Right lobe of liver (tissue), 6 donors: ENCODE results near the gene RABEP2. TPM values are rescaled to one million over a fixed set of nuclear protein-coding genes. Genes with fewer than 3 reads are reported as not detected.
"Not testable (repeated sequence)": the region's sequence is repeated elsewhere in the genome, so short reads cannot be mapped to it uniquely, and the experiment has no call there.

Source experiments
- ATAC-seq, 4 donors: fragments of 200-7000 bp; cut with Tn5 transposase; one replicate each; pipeline ENCODE4 v1.9.1; 2020; ENCODE audit warnings: mild to moderate bottlenecking in 4 of 4, moderate library complexity in 4 of 4
- DNase-seq, 3 donors: peaks; one replicate each; pipeline ENCODE4 v3.0.0-alpha.2; 2020
- H3K27ac ChIP-seq, 3 donors: fragments of 200-600 bp; one replicate each; pipeline ENCODE4 v1.8.0; 2022
- H3K27me3 ChIP-seq, 2 donors: fragments of 200-600 bp; one replicate each; pipeline ENCODE4 v1.8.0; 2022
- H3K36me3 ChIP-seq, 4 donors: fragments of 200-600 bp; sonication (generic) in 1 of 4; one replicate each; pipeline versions ENCODE4 v1.5.1 to v1.8.0; 2017 to 2022; ENCODE audit warnings: control low read depth in 1 of 4
- H3K4me1 ChIP-seq, 4 donors: fragments of 200-600 bp; sonication (generic) in 1 of 4; one replicate each; pipeline versions ENCODE4 v1.5.1 to v1.8.0; 2017 to 2022; ENCODE audit warnings: control low read depth in 1 of 4
- H3K4me3 ChIP-seq, 3 donors: fragments of 200-600 bp; one replicate each; pipeline ENCODE4 v1.8.0; 2022
- H3K9me3 ChIP-seq, 4 donors: fragments of 200-600 bp; sonication (generic) in 1 of 4; one replicate each; pipeline versions ENCODE4 v1.5.1 to v1.8.0; 2017 to 2022; ENCODE audit warnings: control low read depth in 1 of 4
- POLR2A ChIP-seq: fragments of 450-650 bp; IDR thresholded peaks from one replicate; pipeline ENCODE4 v1.6.1; 2017; ENCODE audit warnings: antibody characterized with exemption, mild to moderate bottlenecking
- WGBS: methylation state at CpG from one replicate; pipeline ENCODE4 v1.1.6; 2018; ENCODE audit warnings: low coverage, low lambda C conversion rate; ENCODE audit not compliant: insufficient coverage; ENCODE audit errors: missing lambda C conversion rate; 5-methylcytosine and 5-hydroxymethylcytosine counted together
- intact Hi-C, 2 donors: fragments of 100-400 bp; cut with DNase I; formaldehyde crosslinking; loops; one replicate each; pipeline versions ENCODE4 v1.11.2 to v1.14.1; 2022
- total RNA-seq, 6 experiments: library from RNA; depleted of rRNA in 2 of 6; stranded (reverse); fragments of >200 nt in 2 of 6; fragmentation: NEBNext Ultra II Directional in 3 of 6; extraction: Animal tissue kit (Norgen Biotek cat#: 25700) in 3 of 6; gene quantifications; one replicate each; pipeline versions ENCODE4 v1.1.0 to v1.2.4, GENCODE V29; 2016 to 2023
- TF ChIP-seq, protein P1 (sequence below), 4 donors: fragments of 200-600 bp in 3 of 4; fragments of 450-650 bp in 1 of 4; IDR thresholded peaks; one replicate each; pipeline versions ENCODE4 v1.5.1 to v1.8.0; 2016 to 2022; ENCODE audit warnings: antibody characterized with exemption in 4 of 4, mild to moderate bottlenecking in 2 of 4
- donor health status: DM: no; HTN: yes; CAD: no.
- donor health status: DM: no; HTN: no; CAD: no.
- donor health status: DM: no; HTN: no; CAD: no.
- donor health status: DM: no; HTN: yes; CAD: no.
- donor health status: DM: no; HTN: yes; CAD: no.

RABEP2 gene
- total RNA-seq, 6 experiments from 2014 or later, result 5.0 to 21.0 (median 9.1) TPM

DNA sequence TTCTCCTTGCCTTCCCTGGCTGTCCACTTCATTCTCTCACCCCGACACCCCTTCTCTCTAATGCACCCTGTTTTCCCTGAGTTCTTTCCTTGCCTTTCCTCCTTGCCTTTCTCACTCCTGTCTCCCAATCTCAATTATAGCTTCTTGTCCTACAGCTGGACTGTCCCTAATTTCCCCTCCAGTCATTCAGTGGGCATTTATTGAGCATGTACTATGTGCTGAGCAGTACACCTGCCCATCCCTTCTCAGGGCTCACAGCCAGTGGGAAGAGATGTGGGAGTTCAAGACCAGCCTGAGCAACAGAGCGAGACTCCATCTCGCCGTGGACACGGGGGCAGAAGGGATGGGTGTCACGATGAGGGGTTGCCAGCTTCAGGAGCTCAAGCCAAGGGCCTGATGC lies 41.0 kb downstream of the RABEP2 start:
- 86% methylated on average over 3 of the region's 6 CpGs for WGBS
- intact Hi-C loops, result no loop called here
- no peaks in the 10 kb centered on the region for H3K9me3 ChIP-seq

GRCh38 chr16:28883221-28883996 lies 41.6 kb downstream of the RABEP2 start:
- Histone ChIP-seq H3K36me3 (no peaks in the 10 kb centered on the region), H3K27ac (no peak overlapping the region), H3K4me3 (no peak overlapping the region), H3K4me1 (peaks cover 0 to 6% (median 3%) of the 10 kb centered on the region in 4 donors), H3K27me3 (no peaks in the 10 kb centered on the region), H3K9me3 (no peaks in the 10 kb centered on the region)
- TF ChIP-seq, protein P1, sequence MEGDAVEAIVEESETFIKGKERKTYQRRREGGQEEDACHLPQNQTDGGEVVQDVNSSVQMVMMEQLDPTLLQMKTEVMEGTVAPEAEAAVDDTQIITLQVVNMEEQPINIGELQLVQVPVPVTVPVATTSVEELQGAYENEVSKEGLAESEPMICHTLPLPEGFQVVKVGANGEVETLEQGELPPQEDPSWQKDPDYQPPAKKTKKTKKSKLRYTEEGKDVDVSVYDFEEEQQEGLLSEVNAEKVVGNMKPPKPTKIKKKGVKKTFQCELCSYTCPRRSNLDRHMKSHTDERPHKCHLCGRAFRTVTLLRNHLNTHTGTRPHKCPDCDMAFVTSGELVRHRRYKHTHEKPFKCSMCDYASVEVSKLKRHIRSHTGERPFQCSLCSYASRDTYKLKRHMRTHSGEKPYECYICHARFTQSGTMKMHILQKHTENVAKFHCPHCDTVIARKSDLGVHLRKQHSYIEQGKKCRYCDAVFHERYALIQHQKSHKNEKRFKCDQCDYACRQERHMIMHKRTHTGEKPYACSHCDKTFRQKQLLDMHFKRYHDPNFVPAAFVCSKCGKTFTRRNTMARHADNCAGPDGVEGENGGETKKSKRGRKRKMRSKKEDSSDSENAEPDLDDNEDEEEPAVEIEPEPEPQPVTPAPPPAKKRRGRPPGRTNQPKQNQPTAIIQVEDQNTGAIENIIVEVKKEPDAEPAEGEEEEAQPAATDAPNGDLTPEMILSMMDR (IDR thresholded peaks at IDR 0.05), result no peak
- DNase-seq, result no peak
- WGBS, result 77% methylated on average over 18 of the region's 25 CpGs
- no peak for ATAC-seq
- intact Hi-C loops, result no loop called here

More for the DNA sequence above, 41.0 kb downstream of the RABEP2 start:
- Histone ChIP-seq H3K36me3 (no peaks in the 10 kb centered on the region), H3K27ac (no peak overlapping the region), H3K27me3 (no peaks in the 10 kb centered on the region), H3K4me3 (no peak overlapping the region), H3K4me1 (peaks cover 0 to 6% (median 3%) of the 10 kb centered on the region in 4 donors)
- DNase-seq, result no peak
- no peak for TF ChIP-seq POLR2A
- TF ChIP-seq, protein P1 (IDR thresholded peaks at IDR 0.05), result no peak
- no peak for ATAC-seq

GRCh38 chr16:28882551-28883160 lies 42.4 kb downstream of the RABEP2 start:
- DNase-seq, result no peak
- Histone ChIP-seq H3K4me3 (no peak overlapping the region), H3K9me3 (no peaks in the 10 kb centered on the region), H3K36me3 (no peaks in the 10 kb centered on the region), H3K4me1 (peaks cover 0 to 6% (median 3%) of the 10 kb centered on the region in 4 donors), H3K27ac (no peak overlapping the region), H3K27me3 (no peaks in the 10 kb centered on the region)
- WGBS, result 46% methylated on average over 13 of the region's 24 CpGs
- no peak for ATAC-seq
- TF ChIP-seq, protein P1 (IDR thresholded peaks at IDR 0.05), result no peak
- no peak for TF ChIP-seq POLR2A
- intact Hi-C loops, result no loop called here

DNA sequence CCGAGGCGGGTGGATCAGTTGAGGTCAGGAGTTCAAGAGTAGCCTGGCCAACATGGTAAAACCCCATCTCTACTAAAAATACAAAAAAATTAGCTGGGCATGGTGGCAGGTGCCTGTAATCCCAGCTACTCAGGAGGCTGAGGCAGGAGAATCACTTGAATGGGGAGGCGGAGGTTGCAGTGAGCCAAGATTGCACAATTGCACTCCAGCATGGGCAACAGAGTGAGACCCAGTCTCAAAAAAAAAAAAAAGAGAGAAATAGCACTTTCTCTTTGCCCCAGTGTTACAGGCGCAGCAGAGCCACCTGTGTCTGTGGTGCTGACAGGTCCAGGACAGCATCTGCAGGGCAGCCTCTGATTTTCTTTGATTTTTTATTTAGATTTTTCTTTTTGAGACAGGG lies 43.5 kb downstream of the RABEP2 start:
- H3K27me3 ChIP-seq, ATAC-seq, intact Hi-C loops, H3K27ac ChIP-seq, DNase-seq, H3K4me1 ChIP-seq, H3K9me3 ChIP-seq, H3K4me3 ChIP-seq, H3K36me3 ChIP-seq: not testable (repeated sequence)
- WGBS, result 81% methylated on average over 4 of the region's 4 CpGs

DNA sequence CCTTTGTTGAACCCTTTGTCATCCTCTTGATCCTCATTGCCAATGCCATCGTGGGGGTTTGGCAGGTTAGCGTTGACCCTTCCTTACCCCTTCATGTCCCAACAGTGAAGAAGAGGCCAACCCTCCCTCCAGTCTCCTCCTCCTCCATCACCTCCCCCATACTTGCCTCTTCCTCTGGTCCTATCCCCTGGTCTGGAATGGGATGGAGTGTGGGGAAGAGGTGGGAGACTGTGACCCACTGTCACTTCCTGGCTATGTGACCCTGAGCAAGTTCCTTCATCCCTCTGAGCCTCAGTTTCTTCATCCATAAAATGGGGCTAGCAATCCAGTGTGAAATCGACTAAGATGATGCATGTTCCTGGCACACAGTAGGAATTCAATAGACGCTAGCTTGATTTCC lies 44.1 kb downstream of the RABEP2 start:
- 50% methylated on average over 4 of the region's 4 CpGs for WGBS
- H3K4me3 ChIP-seq, result no peak overlapping the region
- H3K36me3 ChIP-seq, result no peaks in the 10 kb centered on the region
- ATAC-seq, result no peak
- no peak for DNase-seq
- H3K27ac ChIP-seq, result no peak overlapping the region
- H3K4me1 ChIP-seq, result peaks cover 0 to 6% (median 3%) of the 10 kb centered on the region in 4 donors
- no peaks in the 10 kb centered on the region for H3K9me3 ChIP-seq
- H3K27me3 ChIP-seq, result no peaks in the 10 kb centered on the region
- TF ChIP-seq, protein P1 (IDR thresholded peaks at IDR 0.05), result no peak
- TF ChIP-seq POLR2A, result no peak
- intact Hi-C loops, result no loop called here
